ENCODE data around the gene PDXK. TPM values are rescaled to one million over a fixed set of nuclear protein-coding genes. Genes with fewer than 3 reads are reported as not detected.

PDXK gene
- total RNA-seq, 3 donors from 2014 or later, result 113 to 179 (median 161) TPM

DNA sequence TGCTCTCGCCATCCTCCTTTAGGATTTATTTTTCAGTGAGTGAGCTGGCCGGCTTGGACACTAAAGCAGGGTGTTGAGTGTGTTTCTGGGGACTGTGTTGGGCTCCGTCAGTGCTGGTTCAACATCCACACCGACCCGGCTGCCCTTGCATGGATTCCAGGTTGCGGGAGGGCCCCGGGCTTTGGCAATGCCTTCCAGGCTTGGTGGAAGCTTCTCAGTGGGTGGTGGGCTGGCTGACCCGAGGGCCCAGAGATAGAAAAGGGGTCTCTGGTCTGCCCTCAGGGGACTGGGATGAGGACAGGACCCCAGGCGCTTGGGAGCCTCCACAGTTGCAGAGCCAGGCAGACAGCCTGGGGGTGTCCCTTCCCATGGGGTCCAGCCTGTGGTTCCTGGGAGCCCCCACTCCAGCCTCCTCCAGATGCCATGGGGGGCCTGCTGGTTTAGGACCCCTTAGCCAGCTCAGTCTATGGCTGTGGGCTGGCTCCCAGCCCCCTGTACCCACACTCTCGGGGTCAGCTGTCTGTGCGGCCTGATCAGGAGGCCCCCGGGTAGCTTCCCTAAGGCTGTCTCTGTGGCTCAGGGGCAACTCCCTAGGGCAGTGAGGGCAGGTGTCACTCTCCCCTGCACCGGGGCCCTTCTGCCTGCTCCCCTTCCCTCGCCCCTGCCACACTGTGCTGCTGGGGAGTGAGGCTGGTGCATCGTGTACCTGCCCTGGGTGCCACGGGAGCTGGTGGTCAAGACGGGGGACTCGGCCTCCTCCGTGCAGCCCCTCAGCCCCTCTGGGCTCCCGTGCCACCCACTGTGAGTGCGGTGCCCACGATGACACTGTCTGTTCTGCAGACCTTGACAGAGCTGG, 16.5 kb downstream of the PDXK start:
- TF ChIP-seq CTCF (IDR thresholded peaks at IDR 0.05), result no peak
- Histone ChIP-seq H3K9me3 (no peaks in the 10 kb centered on the region), H3K4me3 (no peak overlapping the region), H3K36me3 (ENCODE audit: low read depth) (no peaks in the 10 kb centered on the region), H3K4me1 (ENCODE audit: low read depth) (peaks cover 32% of the 10 kb centered on the region)
- no peak for DNase-seq
- no peak for ATAC-seq
- intact Hi-C loops (cut with DNase I, micrococcal nuclease), result no loop called here

GRCh38 chr21:43736224-43736883, 17.4 kb downstream of the PDXK start:
- no peak for DNase-seq

GRCh38 chr21:43737158-43737950, 18.4 kb downstream of the PDXK start:
- DNase-seq (no peak), ATAC-seq (no peak)
- Histone ChIP-seq H3K4me1 (ENCODE audit: low read depth) (peaks cover 19% of the 10 kb centered on the region), H3K9me3 (no peaks in the 10 kb centered on the region), H3K36me3 (ENCODE audit: low read depth) (no peaks in the 10 kb centered on the region), H3K4me3 (no peak overlapping the region)
- intact Hi-C loops (cut with DNase I, micrococcal nuclease), result no loop called here
- TF ChIP-seq CTCF (IDR thresholded peaks at IDR 0.05), result no peak

More at GRCh38 chr21:43736224-43736883, 17.4 kb downstream of the PDXK start:
- ATAC-seq, result no peak
- no peak for TF ChIP-seq CTCF (IDR thresholded peaks at IDR 0.05)
- Histone ChIP-seq H3K36me3 (ENCODE audit: low read depth) (no peaks in the 10 kb centered on the region), H3K4me1 (ENCODE audit: low read depth) (peaks cover 27% of the 10 kb centered on the region), H3K4me3 (no peak overlapping the region), H3K9me3 (no peaks in the 10 kb centered on the region)
- intact Hi-C loops (cut with DNase I, micrococcal nuclease), result no loop called here

DNA sequence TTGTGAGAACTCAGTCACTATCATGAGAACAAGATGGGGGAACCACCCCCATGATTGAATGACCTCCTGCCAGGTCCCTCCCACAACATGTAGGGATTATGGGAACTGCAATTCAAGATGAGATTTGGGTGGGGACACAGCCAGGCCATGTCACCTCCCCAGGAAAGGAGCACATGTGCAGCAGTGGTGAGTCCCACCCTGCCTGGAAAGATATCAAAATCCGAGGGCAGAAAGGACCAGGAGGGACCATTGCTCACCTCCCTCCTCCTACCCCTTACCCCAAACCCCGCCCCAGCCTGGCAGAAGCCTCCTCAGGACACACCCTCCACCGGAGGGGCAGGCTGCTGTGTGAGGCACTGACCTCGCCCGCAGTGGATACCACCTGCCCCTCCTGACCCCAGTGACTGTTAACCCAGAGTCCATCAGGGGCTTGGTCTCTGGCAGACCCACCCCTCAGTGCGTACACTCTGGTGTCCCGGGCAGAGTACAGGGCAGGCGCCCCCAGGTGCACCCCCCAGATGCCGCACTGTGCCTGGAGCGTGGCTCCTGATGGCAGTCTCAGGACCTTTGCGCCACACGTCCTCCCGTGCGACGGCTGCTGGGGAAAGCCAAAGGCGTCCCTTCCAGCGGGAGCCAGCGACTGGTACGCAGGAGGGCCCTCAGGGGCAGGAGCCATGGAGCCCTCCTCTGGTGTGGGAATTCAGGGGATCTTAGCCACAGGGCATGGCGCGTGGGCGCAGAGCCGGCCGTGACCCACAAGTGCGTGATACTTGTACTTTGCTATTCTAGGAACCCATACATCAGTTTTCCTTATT, 20.9 kb downstream of the PDXK start:
- intact Hi-C loops (cut with DNase I, micrococcal nuclease), result no loop called here
- Histone ChIP-seq H3K4me1 (ENCODE audit: low read depth) (no peaks in the 10 kb centered on the region), H3K9me3 (no peaks in the 10 kb centered on the region), H3K4me3 (no peak overlapping the region), H3K36me3 (ENCODE audit: low read depth) (no peaks in the 10 kb centered on the region)
- TF ChIP-seq CTCF (IDR thresholded peaks at IDR 0.05), result no peak
- DNase-seq, result peak in 1 of 3 donors; percentile 54
- ATAC-seq, result peak; percentile 40
